Measurements from ENCODE around the gene COL23A1. TPM values are rescaled to one million over a fixed set of nuclear protein-coding genes. Genes with fewer than 3 reads are reported as not detected.

The COL23A1 gene
- total RNA-seq, 4 donors from 2014 or later = 0.44 to 0.65 (median 0.57) TPM; not detected in 1

DNA sequence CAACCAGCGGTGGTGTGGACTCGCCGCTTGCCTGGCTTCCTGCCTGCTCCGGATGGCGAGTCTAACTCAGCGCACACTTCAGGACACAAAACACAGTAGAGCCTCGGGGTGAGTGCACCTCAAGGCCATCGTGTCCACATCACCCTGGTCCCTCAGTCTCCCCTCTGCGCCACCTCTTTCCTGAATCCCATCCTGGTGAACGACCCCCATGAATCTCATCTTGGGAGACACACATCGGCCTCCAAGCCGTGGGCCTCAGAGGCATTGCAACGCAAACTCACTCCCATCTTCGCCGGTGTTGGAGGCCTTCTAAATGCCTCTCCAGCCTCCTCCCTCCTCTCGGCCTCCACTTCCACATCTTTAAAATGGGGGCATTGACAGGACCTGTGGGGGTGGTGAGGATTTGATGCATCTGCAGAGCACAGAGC, 124.3 kb downstream of the COL23A1 start:
- TF ChIP-seq, protein P1, sequence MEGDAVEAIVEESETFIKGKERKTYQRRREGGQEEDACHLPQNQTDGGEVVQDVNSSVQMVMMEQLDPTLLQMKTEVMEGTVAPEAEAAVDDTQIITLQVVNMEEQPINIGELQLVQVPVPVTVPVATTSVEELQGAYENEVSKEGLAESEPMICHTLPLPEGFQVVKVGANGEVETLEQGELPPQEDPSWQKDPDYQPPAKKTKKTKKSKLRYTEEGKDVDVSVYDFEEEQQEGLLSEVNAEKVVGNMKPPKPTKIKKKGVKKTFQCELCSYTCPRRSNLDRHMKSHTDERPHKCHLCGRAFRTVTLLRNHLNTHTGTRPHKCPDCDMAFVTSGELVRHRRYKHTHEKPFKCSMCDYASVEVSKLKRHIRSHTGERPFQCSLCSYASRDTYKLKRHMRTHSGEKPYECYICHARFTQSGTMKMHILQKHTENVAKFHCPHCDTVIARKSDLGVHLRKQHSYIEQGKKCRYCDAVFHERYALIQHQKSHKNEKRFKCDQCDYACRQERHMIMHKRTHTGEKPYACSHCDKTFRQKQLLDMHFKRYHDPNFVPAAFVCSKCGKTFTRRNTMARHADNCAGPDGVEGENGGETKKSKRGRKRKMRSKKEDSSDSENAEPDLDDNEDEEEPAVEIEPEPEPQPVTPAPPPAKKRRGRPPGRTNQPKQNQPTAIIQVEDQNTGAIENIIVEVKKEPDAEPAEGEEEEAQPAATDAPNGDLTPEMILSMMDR (IDR thresholded peaks at IDR 0.05; ENCODE audit: low read depth) = no peak

DNA sequence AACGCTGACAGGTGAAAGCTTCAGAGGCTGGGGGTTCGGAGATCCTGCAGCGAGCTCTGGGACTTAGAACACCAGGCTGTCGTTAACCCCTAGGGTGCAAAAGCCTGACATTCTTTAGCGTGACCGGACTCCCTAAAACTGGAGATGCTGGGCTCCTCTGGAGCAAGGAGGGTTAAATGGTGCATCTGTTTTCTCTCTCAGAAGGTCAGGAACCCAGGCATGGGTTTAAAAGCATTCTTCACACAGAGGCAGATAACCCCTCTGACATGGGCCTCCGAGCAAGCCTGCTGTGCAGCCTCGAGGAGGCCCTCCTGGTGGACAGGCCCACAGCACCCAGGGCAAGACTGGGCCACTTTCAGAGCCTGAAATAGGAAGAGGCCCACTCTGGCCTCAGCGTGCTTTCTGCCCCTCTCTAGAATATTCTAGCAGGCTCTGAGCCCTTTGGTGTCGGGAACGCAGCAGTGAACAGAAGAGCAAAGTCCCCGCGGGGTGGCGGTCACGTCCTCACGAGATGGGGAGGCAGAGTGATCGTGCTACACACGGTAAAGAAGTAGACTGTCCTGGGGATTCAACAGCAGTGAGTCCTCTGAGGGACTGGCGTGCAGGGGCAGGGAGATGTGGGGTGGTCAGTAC, 124.8 kb downstream of the COL23A1 start:
- TF ChIP-seq, protein P1 (IDR thresholded peaks at IDR 0.05; ENCODE audit: low read depth) = no peak

DNA sequence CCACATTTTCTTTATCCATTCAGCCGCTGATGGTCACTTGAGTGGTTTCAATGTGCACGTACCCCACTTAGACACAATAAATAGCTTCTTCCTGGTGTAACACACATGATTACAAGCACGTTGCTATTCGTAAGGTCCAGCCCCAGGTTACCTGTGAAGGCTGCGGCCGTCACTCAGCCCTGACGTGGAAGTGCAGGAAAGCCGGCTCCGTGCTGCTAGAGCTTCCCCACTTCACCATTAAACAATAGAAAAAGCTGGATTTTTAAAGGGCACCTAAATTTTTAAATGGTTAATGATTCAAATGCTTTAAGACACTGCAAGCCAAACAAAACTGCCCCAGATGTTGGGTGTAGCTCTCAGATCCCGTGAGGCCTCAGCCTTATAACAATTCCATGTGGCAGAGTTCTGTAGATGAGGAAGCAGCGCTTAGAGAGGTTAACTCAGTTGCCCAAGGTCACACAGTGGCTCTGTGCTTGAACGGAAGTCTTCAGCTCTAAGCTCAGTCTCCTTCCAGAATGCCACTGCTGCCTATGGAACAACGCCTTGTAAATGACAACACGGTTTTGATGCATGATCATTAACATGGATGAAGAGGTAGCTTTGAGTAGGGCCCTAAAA, 125.7 kb downstream of the COL23A1 start:
- TF ChIP-seq, protein P1 (IDR thresholded peaks at IDR 0.05; ENCODE audit: low read depth) = no peak

DNA sequence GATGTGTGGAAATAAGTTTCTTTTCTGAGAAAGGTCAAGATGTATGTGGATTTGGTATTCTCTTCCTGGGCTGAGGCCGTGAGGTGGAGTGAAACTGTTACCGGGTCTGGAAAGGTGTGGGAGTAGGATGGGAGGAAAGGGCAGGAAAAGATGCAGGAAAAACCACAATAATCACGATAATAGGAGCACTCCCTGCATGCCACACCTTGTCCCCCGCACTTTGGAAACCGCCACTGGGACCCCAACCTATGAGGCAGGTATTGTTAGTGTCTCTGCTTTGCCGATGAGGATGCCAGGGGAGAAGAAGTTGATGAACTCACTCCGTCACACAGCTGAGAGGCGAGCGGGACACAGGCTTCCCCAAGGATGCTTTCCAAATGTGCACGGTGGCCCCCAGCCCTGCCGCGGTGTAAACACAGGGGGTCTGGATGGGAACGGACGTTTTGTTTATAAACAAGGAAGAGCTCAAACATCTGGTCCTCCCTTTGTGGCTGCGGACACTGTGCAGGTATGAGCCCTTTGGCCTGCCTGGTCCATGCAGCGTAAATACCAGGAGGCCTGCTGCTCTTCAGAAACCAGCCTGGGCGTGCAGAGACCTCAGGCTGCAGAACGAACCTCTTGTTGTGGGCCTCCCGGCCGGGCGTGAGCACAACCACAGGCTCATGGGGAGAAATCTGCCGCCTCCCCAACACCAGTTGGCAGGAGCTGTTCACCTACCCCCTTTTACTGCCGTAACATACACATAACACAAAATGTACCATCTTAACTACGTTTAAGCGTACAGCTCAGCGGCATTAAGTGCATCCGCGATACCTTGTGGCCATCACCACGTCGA, 126.7 kb downstream of the COL23A1 start:
- TF ChIP-seq, protein P1 (IDR thresholded peaks at IDR 0.05; ENCODE audit: low read depth) = no peak

DNA sequence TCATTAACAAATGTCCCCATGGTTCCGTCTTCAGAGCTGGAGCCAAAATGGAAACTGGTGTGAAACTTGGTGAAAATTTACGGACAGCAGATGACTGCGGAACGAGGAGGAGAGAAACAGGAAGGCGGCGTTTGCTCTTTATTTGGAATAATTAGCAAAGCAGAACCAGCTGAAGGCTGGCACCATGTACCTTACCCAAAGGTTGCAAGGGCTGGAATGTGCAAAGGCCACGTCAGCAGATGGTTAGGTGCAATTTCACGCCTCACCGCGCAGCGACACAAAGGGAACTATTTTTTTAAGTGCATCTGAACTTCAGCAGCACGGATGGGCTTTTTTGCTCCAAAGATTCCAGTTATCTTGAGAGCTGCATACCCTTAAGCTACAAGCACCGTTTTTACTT, 127.4 kb downstream of the COL23A1 start:
- TF ChIP-seq, protein P1 (IDR thresholded peaks at IDR 0.05; ENCODE audit: low read depth) = no peak

DNA sequence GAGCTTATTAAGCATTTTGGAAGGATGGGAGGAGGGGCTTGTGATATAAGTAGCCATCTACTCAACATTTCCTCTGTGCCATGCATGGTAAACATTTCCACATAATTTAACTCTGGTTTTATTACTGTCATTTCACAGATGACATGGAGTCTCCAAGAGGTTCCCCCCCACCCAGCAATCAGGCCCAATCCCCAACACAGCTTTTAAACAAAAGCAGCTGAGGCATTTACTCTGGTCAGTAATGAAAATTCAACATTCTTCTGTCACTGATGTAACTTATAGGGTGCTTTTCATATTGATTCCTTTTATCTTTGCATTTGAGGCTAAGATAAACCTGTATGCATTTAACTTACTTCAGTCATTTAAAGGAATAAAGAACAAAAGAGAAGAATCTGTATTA, 128.1 kb downstream of the COL23A1 start:
- TF ChIP-seq, protein P1 (IDR thresholded peaks at IDR 0.05; ENCODE audit: low read depth) = no peak
